ENCODE data around the gene C10orf62.

GRCh38 chr10:97583476-97583875 is 6.0 kb upstream of the C10orf62 start:
- TF ChIP-seq CTCF (IDR thresholded peaks at IDR 0.05) (no peak), POLR2A (IDR thresholded peaks at IDR 0.05) (no peak)

Measured in adrenal gland (tissue), 5 donors.